Endothelial cell of umbilical vein (primary cell): ENCODE results near the gene MEOX1. TPM values are rescaled to one million over a fixed set of nuclear protein-coding genes. Genes with fewer than 3 reads are reported as not detected.

ENCODE experiments used
- BruUV-seq: library from RNA; stranded (reverse); fragments of 400-500 nt; replicated peaks from 2 replicates; lab custom pipeline; 2021; lab: Mats Ljungman, UMichigan
- CTCF ChIA-PET: fragments of 300-600, 350-600 bp; sonication (Branson Sonifier 250); formaldehyde crosslinking; loops from one replicate; lab custom pipeline; 2021; ENCODE audit warnings: antibody characterized with exemption, inconsistent platforms; lab: Charles Lee
- POLR2A ChIA-PET: fragments of 300-600, 350-600 bp; sonication (Branson Sonifier 250); formaldehyde crosslinking; loops from one replicate; lab custom pipeline; 2021; ENCODE audit warnings: antibody characterized with exemption, inconsistent platforms; lab: Charles Lee
- DNase-seq: peaks from one replicate; pipeline ENCODE4 v3.0.0-alpha.2; 2011; ENCODE audit warnings: low read depth, low spot score
- FAIRE-seq: peaks from 2 replicates; lab custom pipeline; 2011; peaks lifted over from hg19 to GRCh38; lab: Jason Lieb, UNC
- H2AFZ ChIP-seq: 2 replicates; pipeline ENCODE4 v1.6.0; 2012; ENCODE audit warnings: low read depth, low read length, control low read depth, inconsistent platforms
- H3K27ac ChIP-seq: 2 replicates; pipeline ENCODE4 v1.5.1; 2011; ENCODE audit warnings: low read depth, mild to moderate bottlenecking, control low read depth, low read length, moderate library complexity; ENCODE audit not compliant: insufficient read depth
- H3K27me3 ChIP-seq, 2 experiments: 2 replicates each; pipeline versions ENCODE4 v1.6.0 to v1.6.1; 2011; ENCODE audit warnings: low read length in 2 of 2, mixed read lengths in 1 of 2; ENCODE audit not compliant: control insufficient read depth in 2 of 2, insufficient read depth in 2 of 2
- H3K36me3 ChIP-seq, 2 experiments: 2 replicates in 1 of 2; 3 replicates in 1 of 2; pipeline ENCODE4 v1.5.1; 2011; ENCODE audit warnings: low read length in 2 of 2, mild to moderate bottlenecking in 1 of 2, moderate library complexity in 1 of 2; ENCODE audit not compliant: control insufficient read depth in 2 of 2, insufficient read depth in 2 of 2; ENCODE audit errors: extremely low read depth in 1 of 2
- H3K4me1 ChIP-seq: 3 replicates; pipeline ENCODE4 v1.5.1; 2011; ENCODE audit warnings: mild to moderate bottlenecking, low read length; ENCODE audit not compliant: control insufficient read depth, insufficient read depth; ENCODE audit errors: extremely low read depth
- H3K4me2 ChIP-seq: 2 replicates; pipeline ENCODE4 v1.6.1; 2011; ENCODE audit warnings: low read length, control low read depth, mixed read lengths; ENCODE audit not compliant: insufficient read depth
- H3K4me3 ChIP-seq, 3 experiments: fragments of 200-600 bp in 1 of 3; sonication (generic), shearing (Covaris generic) in 1 of 3; replicated peaks in 1 of 3; 2 replicates each; pipeline ENCODE4 v1.5.1; 2011 to 2016; ENCODE audit warnings: control low read depth in 3 of 3, low read length in 3 of 3, mild to moderate bottlenecking in 2 of 3, inconsistent platforms in 1 of 3, low read depth in 1 of 3, moderate library complexity in 1 of 3; ENCODE audit not compliant: insufficient read depth in 1 of 3
- H3K79me2 ChIP-seq: 2 replicates; pipeline ENCODE4 v1.6.0; 2012; ENCODE audit warnings: low read length, inconsistent platforms; ENCODE audit not compliant: control insufficient read depth, insufficient read depth
- H3K9ac ChIP-seq: replicated peaks from 2 replicates; pipeline ENCODE3; 2011; ENCODE audit warnings: low read length, control low read depth; ENCODE audit not compliant: insufficient read depth; ENCODE audit errors: extremely low read depth
- H3K9me1 ChIP-seq: replicated peaks from 3 replicates; pipeline ENCODE4 v1.6.0; 2011; ENCODE audit warnings: mild to moderate bottlenecking, low read length; ENCODE audit not compliant: control insufficient read depth, insufficient read depth; ENCODE audit errors: extremely low read depth
- H3K9me3 ChIP-seq: replicated peaks from 2 replicates; pipeline ENCODE4 v1.5.1; 2012; ENCODE audit warnings: low read length, inconsistent platforms; ENCODE audit not compliant: control insufficient read depth, insufficient read depth
- H4K20me1 ChIP-seq: replicated peaks from 2 replicates; pipeline ENCODE3; 2011; ENCODE audit warnings: mild to moderate bottlenecking, low read length; ENCODE audit not compliant: control insufficient read depth, insufficient read depth; ENCODE audit errors: extremely low read depth
- EZH2 ChIP-seq: IDR thresholded peaks from 2 replicates; pipeline ENCODE4 v1.6.1; 2012; ENCODE audit warnings: borderline replicate concordance, low read depth, mild to moderate bottlenecking, moderate library complexity, low read length, inconsistent platforms; ENCODE audit not compliant: severe bottlenecking
- FOS ChIP-seq: IDR thresholded peaks from 2 replicates; pipeline ENCODE4 v1.6.1; 2011; ENCODE audit warnings: mild to moderate bottlenecking, low read length, moderate library complexity, borderline replicate concordance; ENCODE audit not compliant: insufficient read depth
- GATA2 ChIP-seq: IDR thresholded peaks from 2 replicates; pipeline ENCODE4 v1.7.0; 2011; ENCODE audit warnings: low read depth, mild to moderate bottlenecking, moderate library complexity, mixed read lengths, low read length; ENCODE audit not compliant: insufficient read length, insufficient read depth
- JUN ChIP-seq: IDR thresholded peaks from 2 replicates; pipeline ENCODE4 v1.6.1; 2011; ENCODE audit warnings: borderline replicate concordance, low read depth; ENCODE audit not compliant: insufficient read length, insufficient read depth
- MYC ChIP-seq: IDR thresholded peaks from one replicate; pipeline ENCODE4 v1.6.1; 2011; ENCODE audit warnings: mild to moderate bottlenecking, low read depth, low read length
- POLR2A ChIP-seq: IDR thresholded peaks from 2 replicates; pipeline ENCODE4 v1.6.1; 2012; ENCODE audit warnings: low read depth, mild to moderate bottlenecking, control low read depth, low read length
- POLR2AphosphoS5 ChIP-seq: IDR thresholded peaks from 2 replicates; pipeline ENCODE4 v1.6.1; 2012; ENCODE audit warnings: low read depth, mild to moderate bottlenecking, control low read depth, low read length, moderate library complexity; ENCODE audit not compliant: insufficient read depth
- dilution Hi-C: fragments of 300-500 bp; cut with MboI; formaldehyde crosslinking; loops from one replicate; pipeline ENCODE4 v1.15.0; 2019; ENCODE audit warnings: low sequenced_read_pairs; ENCODE audit not compliant: extremely low pct_ligation_motif_present
- intact Hi-C: fragments of 100-400 bp; cut with micrococcal nuclease; formaldehyde crosslinking; loops from one replicate; pipeline ENCODE4 v1.10.0; 2022
- polyA plus RNA-seq, 4 experiments: library from polyadenylated mRNA; depleted of rRNA in 3 of 4; stranded (reverse) in 3 of 4; unstranded in 1 of 4; fragments of >200 nt; gene quantifications; 2 replicates each; pipeline versions ENCODE4 v1.2.1 to v1.2.3, GENCODE V29; 2011 to 2012; ENCODE audit warnings: missing spikeins in 1 of 4
- total RNA-seq: library from RNA; stranded (reverse); gene quantifications from 2 replicates; pipeline ENCODE4 v1.2.3, GENCODE V29; 2021
- TF ChIP-seq, protein P1 (sequence below): IDR thresholded peaks from 2 replicates; pipeline ENCODE4 v1.6.1; 2011; ENCODE audit not compliant: insufficient read depth, insufficient read length
- TF ChIP-seq, protein P2 (sequence below), 2 donors: IDR thresholded peaks; 1 replicate in 1 of 2; 2 replicates in 1 of 2; pipeline ENCODE4 v1.5.1; 2011; ENCODE audit warnings: low read length in 2 of 2, mild to moderate bottlenecking in 2 of 2, moderate library complexity in 2 of 2, control low read depth in 1 of 2, inconsistent platforms in 1 of 2, low read depth in 1 of 2; ENCODE audit not compliant: insufficient read depth in 1 of 2; ENCODE audit errors: extremely low read depth in 1 of 2

Gene MEOX1
- total and polyA plus RNA-seq, 2 donors (not counting 3 experiments of a cell fraction or from before 2014, with no cell fraction given) = 0.06 TPM; not detected in 1

DNA sequence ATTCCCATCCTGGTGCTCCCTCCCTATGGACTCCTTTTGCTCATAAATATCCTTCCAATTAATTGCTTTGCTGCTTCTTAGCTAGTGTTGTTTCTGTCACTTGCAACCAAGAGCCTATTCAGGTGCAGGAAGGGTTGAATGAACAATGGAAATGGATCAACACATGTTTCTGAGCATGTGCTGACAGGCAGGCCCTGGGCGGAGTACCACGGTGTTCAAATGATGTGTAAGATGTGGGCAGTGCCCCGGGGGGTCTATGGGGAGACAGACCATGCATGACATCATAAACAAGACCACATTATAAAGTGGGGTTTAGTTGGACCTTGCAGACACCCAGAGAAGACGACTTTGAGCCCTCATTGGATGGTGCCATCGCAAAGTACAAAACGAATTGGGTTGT lies 48.4 kb upstream of the MEOX1 start:
- FAIRE-seq (no peak), DNase-seq (no peak)
- Histone ChIP-seq H3K36me3 (no peaks in the 10 kb centered on the region), H3K4me3 (no peak overlapping the region), H3K9me1 (no peaks in the 10 kb centered on the region), H3K4me1 (peaks cover 16% of the 10 kb centered on the region), H3K27me3 (no peaks in the 10 kb centered on the region), H3K9me3 (no peaks in the 10 kb centered on the region), H3K27ac (no peak overlapping the region), H2AFZ (no peak overlapping the region), H4K20me1 (no peaks in the 10 kb centered on the region), H3K79me2 (no peaks in the 10 kb centered on the region), H3K9ac (no peak overlapping the region), H3K4me2 (no peak overlapping the region)
- intact Hi-C loops (no loop called here), dilution Hi-C loops (no loop called here)
- no TSS peak for BruUV-seq
- TF ChIP-seq MYC = no peak
- TF ChIP-seq, protein P1, sequence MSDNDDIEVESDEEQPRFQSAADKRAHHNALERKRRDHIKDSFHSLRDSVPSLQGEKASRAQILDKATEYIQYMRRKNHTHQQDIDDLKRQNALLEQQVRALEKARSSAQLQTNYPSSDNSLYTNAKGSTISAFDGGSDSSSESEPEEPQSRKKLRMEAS = no peak
- TF ChIP-seq EZH2 = no peak
- no peak for TF ChIP-seq FOS
- TF ChIP-seq POLR2AphosphoS5 = no peak
- no peak for TF ChIP-seq JUN
- TF ChIP-seq GATA2 = no peak
- TF ChIP-seq, protein P2, sequence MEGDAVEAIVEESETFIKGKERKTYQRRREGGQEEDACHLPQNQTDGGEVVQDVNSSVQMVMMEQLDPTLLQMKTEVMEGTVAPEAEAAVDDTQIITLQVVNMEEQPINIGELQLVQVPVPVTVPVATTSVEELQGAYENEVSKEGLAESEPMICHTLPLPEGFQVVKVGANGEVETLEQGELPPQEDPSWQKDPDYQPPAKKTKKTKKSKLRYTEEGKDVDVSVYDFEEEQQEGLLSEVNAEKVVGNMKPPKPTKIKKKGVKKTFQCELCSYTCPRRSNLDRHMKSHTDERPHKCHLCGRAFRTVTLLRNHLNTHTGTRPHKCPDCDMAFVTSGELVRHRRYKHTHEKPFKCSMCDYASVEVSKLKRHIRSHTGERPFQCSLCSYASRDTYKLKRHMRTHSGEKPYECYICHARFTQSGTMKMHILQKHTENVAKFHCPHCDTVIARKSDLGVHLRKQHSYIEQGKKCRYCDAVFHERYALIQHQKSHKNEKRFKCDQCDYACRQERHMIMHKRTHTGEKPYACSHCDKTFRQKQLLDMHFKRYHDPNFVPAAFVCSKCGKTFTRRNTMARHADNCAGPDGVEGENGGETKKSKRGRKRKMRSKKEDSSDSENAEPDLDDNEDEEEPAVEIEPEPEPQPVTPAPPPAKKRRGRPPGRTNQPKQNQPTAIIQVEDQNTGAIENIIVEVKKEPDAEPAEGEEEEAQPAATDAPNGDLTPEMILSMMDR (IDR thresholded peaks at IDR 0.05; ENCODE audit: extremely low read depth in 1 of 2, insufficient read depth in 1 of 2, low read depth in 1 of 2, low read length in 2 of 2) = no peak
- no peak for TF ChIP-seq POLR2A
- POLR2A ChIA-PET = no interaction called here
- CTCF ChIA-PET = no interaction called here
